NCI-H524 treated with DMSO at 0.1 percent for 48 hours (cell line): ENCODE results near the gene RTN4RL1.
"Not testable (repeated sequence)": the region's sequence is repeated elsewhere in the genome, so short reads cannot be mapped to it uniquely, and the experiment has no call there.

ENCODE experiments used
- DNase-seq: peaks from one replicate; lab custom pipeline; 2025; lab: John Stamatoyannopoulos, UW

Gene RTN4RL1

GRCh38 chr17:2023692-2024571, 1.2 kb downstream of the RTN4RL1 start:
- DNase-seq, result peak; percentile 41

DNA sequence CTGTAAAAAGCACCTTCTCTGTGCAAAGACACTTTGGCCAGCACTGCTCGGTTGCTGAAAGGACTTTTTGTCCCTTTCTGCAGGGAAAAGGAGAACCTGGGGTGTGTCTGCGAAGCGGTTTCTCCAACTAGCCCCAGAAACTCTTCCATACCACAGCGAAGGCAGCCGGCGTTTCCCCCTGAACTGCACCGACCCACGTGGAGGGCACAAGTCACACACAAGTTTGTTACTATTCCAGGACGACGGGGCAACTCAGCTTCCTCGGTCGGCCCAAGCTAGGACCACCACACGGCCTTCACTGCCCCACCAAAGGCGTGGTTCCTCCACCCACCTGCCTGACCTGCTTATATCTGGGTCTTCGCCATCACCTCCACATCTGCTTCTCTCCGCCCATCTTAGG, 1.9 kb downstream of the RTN4RL1 start:
- DNase-seq, result no peak

- DNase-seq, result no peak
These were observed 2.4 kb downstream of the RTN4RL1 start for GRCh38 chr17:2022647-2023240.

- DNase-seq, result no peak
These were observed 4.4 kb downstream of the RTN4RL1 start for GRCh38 chr17:2020721-2021120.

DNA sequence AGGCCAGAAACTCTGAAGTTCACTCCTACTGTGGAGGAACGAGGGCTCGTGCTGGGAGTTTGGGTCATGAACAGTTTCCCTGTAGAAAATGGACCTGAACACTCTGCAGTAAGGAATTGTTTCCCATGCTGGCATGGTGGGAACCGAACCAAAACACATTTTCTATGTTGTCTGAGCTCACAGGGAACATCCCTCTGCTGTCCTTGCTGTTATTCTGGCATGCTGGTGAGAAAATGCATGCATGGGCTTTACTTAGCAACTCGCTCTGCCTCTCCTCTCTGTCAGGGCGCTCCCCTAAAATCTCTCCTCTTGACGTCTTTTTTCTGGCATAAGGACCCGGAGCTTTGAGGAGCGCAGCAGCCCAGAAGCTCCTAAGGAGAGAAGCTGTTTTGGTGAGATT, 5.4 kb downstream of the RTN4RL1 start:
- DNase-seq, result no peak

- DNase-seq, result peak; percentile 75
These were observed 6.2 kb downstream of the RTN4RL1 start for GRCh38 chr17:2018716-2019510.

GRCh38 chr17:2017274-2017941, 7.7 kb downstream of the RTN4RL1 start:
- DNase-seq, result no peak

DNA sequence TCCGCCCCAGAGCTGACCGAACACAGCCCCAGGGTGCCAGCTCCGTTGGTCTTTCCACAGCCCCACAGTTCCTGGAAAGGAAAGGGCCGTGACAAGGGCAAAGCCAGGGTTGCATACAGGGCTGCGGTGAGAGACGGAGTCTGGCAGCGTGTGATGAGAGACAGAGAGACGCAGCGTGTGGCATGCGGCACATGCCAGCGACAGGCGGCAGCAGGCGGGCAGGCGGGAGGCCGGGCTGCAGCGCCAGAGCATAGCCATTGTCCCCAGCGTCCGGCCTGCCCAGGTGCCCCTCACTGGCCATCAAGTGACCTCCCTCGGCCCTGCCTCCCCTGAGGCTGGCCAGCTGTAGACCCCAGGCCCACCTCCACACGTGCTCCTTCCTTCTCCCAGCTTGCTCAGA, 8.6 kb downstream of the RTN4RL1 start:
- no peak for DNase-seq

GRCh38 chr17:2015314-2015713, 9.8 kb downstream of the RTN4RL1 start:
- no peak for DNase-seq

DNA sequence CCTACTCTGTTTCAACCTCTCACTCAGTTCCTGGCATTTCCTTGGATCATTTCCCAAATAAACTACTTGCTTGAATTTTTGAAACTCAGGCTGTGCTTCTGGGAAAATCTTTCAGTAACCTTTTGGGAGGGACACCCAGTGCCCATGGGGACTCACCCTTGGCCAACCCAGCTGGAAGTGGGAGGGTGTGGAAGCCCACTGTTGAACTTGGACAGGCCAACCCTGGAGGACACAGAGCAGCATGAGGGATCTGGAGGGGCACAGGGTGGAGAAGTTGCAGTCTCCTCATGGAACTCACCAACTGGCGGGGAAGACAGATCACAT, 11.2 kb downstream of the RTN4RL1 start:
- no peak for DNase-seq

GRCh38 chr17:2013220-2013993, 11.7 kb downstream of the RTN4RL1 start:
- not testable (repeated sequence) for DNase-seq

DNA sequence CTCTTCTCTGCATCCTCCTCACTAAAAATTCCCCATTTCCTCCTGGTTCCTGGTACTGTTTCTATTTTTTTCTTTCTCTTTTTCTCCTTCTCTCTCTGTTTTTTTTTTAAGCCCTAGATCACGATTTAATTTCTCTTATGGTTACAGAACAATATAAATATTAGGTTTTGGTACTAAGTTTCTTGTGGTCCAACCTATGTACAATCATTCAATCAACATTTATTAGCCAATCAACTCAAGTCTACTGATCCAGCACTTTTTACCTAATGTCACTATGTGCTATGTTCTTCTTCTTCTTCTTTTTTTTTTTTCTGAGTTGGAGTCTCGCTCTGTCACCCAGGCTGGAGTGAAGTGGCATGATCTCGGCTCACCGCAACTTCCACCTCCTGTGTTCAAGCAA, 12.6 kb downstream of the RTN4RL1 start:
- no peak for DNase-seq

GRCh38 chr17:2011411-2012371, 13.4 kb downstream of the RTN4RL1 start:
- DNase-seq, result no peak

- no peak for DNase-seq
These were observed 15.4 kb downstream of the RTN4RL1 start for GRCh38 chr17:2009737-2010136.

DNA sequence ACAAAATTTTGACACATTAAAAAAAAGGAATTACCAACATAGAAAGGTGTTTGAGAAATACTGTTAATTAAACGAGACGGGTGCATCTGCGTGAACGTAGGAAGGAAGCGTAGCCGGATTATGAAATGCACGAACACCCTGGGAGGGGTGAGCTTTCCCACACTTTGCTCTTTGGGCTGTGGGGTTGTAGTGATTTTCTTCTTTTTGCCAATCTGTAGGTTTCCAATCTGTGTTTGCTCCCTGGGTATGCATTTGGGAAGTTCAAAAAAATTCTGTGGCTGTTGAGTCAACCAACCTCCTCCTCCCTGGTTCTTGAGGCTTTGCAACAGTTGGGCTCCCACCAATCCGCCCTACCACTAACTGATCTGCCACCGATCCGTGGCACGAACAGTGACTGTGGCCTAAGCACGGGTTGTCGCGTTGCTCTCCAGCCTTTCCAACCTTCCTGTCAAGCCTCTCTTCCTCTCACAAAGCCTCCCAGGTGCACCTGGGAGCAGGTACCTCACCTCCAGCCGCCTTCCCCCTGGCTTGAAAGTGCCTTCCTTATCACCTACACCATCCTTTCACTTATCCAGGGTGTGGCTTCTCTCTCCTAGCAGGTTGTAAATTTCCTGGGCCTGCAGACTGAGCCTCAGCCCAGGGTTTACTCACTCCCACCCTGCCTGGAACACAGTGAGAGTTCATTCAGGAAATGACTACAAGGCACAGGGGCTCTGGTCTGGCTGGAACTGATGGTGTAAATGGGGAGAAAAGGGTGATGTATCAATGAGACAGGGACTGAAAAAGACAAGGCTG, 16.6 kb downstream of the RTN4RL1 start:
- DNase-seq, result no peak

GRCh38 chr17:2004435-2004952, 20.6 kb downstream of the RTN4RL1 start:
- DNase-seq, result no peak

- DNase-seq, result no peak
These were observed 21.6 kb downstream of the RTN4RL1 start for GRCh38 chr17:2003525-2003924.

DNA sequence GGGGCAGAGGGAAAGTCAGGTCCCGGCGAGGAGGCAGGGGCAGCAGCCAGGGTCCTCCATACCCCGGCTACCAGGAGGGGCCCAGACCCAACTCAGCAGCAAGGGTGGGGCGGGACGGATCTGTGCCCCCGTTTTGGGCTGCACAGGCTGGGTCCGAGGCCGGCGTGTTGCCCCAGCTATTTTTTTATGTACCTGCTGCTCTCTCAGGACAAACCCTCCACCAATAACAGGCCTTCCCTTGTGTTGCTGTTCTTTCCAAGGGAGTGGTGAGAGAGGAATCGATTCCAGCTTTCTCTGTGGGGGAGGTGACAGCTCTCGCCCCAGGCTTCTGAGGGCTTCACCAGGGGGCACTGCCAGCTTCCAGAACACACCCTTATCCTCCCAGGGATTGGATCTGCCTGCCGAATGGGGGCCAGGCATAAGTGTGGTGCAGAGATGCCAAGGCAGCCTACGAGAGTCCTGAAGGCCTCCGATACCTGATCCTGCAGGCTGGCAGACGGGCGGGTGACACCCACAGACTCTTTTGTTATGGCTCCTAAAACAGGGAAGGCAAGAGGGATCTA, 22.3 kb downstream of the RTN4RL1 start:
- no peak for DNase-seq
